RWPE1 (cell line): ENCODE data around the gene ZNF511.

Experiments used
- CTCF ChIA-PET: fragments of 350-600 bp; sonication (Branson Sonifier 250); formaldehyde crosslinking; extraction: SDS; loops from one replicate; lab custom pipeline; 2021; lab: Yijun Ruan, JAX
- POLR2A ChIA-PET: fragments of 400-600 bp; formaldehyde crosslinking; extraction: SDS; loops from one replicate; lab custom pipeline; 2020; ENCODE audit warnings: antibody characterized with exemption; ENCODE audit not compliant: low non-redundant PET; lab: Yijun Ruan, JAX
- DNase-seq: peaks from one replicate; pipeline ENCODE4 v3.0.0; 2012; ENCODE audit warnings: low spot score
- H3K27ac ChIP-seq: fragments of 450-650 bp; 2 replicates; pipeline ENCODE4 v1.5.1; 2017
- CTCF ChIP-seq: fragments of 450-650 bp; conservative IDR thresholded peaks from 2 replicates; pipeline ENCODE4 v1.5.1; 2017; ENCODE audit warnings: low read depth, mild to moderate bottlenecking

ZNF511 gene

GRCh38 chr10:133347710-133348517 is 39.2 kb downstream of the ZNF511 start:
- TF ChIP-seq CTCF, result no peak
- ChIA-PET CTCF (interaction anchor here (2.6 kb wide), 1 partner anchor 18 kb away, joined by 11 read pairs; no protein-coding TSS in a partner anchor), POLR2A (interaction anchor here (0.7 to 1.1 kb wide), 2 partner anchors 8 to 11 kb away, joined by 3 read pairs; partner anchors contain the start of gene CALY)
- DNase-seq, result no peak
- H3K27ac ChIP-seq, result no peak overlapping the region

GRCh38 chr10:133349160-133349568 is 40.5 kb downstream of the ZNF511 start:
- POLR2A ChIA-PET, result no interaction called here
- no peak for DNase-seq
- H3K27ac ChIP-seq, result no peak overlapping the region
- CTCF ChIA-PET, result no interaction called here
- no peak for TF ChIP-seq CTCF

GRCh38 chr10:133349577-133350011 is 40.9 kb downstream of the ZNF511 start:
- no peak for TF ChIP-seq CTCF
- POLR2A ChIA-PET, result no interaction called here
- no peak overlapping the region for H3K27ac ChIP-seq
- no peak for DNase-seq
- CTCF ChIA-PET, result no interaction called here

- POLR2A ChIA-PET, result no interaction called here
- no peak overlapping the region for H3K27ac ChIP-seq
- TF ChIP-seq CTCF, result no peak
- CTCF ChIA-PET, result interaction anchor here (0.6 kb wide), 1 partner anchor 14 kb away, joined by 3 read pairs; no protein-coding TSS in a partner anchor
- no peak for DNase-seq
Observed at GRCh38 chr10:133350283-133350949, 41.7 kb downstream of the ZNF511 start.

GRCh38 chr10:133350950-133351329 is 42.2 kb downstream of the ZNF511 start:
- ChIA-PET CTCF (interaction anchor here (0.6 kb wide), 1 partner anchor 14 kb away, joined by 3 read pairs; no protein-coding TSS in a partner anchor), POLR2A (no interaction called here)
- no peak overlapping the region for H3K27ac ChIP-seq
- TF ChIP-seq CTCF, result no peak
- no peak for DNase-seq
